GM19023 (cell line): Measurements from ENCODE around the gene MITF.

Source experiments
- ATAC-seq: cut with Tn5 transposase; IDR thresholded peaks from one replicate; pipeline ENCODE4 v1.9.1; 2021; ENCODE audit warnings: mild to moderate bottlenecking, moderate library complexity; ENCODE audit not compliant: unreplicated experiment

The MITF gene

GRCh38 chr3:69752241-69752640, 13.0 kb downstream of the MITF start:
- ATAC-seq = no peak

GRCh38 chr3:69753179-69753775, 14.0 kb downstream of the MITF start:
- ATAC-seq = no peak

GRCh38 chr3:69755795-69756194, 16.5 kb downstream of the MITF start:
- no peak for ATAC-seq

- no peak for ATAC-seq
These were observed 22.9 kb downstream of the MITF start for GRCh38 chr3:69761896-69762767.

GRCh38 chr3:69762768-69763229, 23.5 kb downstream of the MITF start:
- ATAC-seq = no peak

GRCh38 chr3:69763458-69763857, 24.2 kb downstream of the MITF start:
- ATAC-seq = no peak

- no peak for ATAC-seq
These were observed 25.0 kb downstream of the MITF start for GRCh38 chr3:69764121-69764741.

GRCh38 chr3:69764861-69765260, 25.6 kb downstream of the MITF start:
- ATAC-seq = no peak

GRCh38 chr3:69766638-69767037, 27.4 kb downstream of the MITF start:
- ATAC-seq = no peak

- no peak for ATAC-seq
These were observed 28.3 kb downstream of the MITF start for GRCh38 chr3:69767571-69767970.

GRCh38 chr3:69768438-69768837, 29.2 kb downstream of the MITF start:
- no peak for ATAC-seq

GRCh38 chr3:69770219-69770618, 31.0 kb downstream of the MITF start:
- ATAC-seq = no peak

- no peak for ATAC-seq
These were observed 31.8 kb downstream of the MITF start for GRCh38 chr3:69770976-69771634.

- ATAC-seq = no peak
These were observed 33.0 kb downstream of the MITF start for GRCh38 chr3:69772152-69772867.

GRCh38 chr3:69774029-69774428, 34.8 kb downstream of the MITF start:
- ATAC-seq = no peak

- ATAC-seq = no peak
These were observed 36.5 kb downstream of the MITF start for GRCh38 chr3:69775751-69776150.

GRCh38 chr3:69776289-69776688, 37.0 kb downstream of the MITF start:
- ATAC-seq = no peak

GRCh38 chr3:69776920-69777581, 37.8 kb downstream of the MITF start:
- ATAC-seq = no peak

- no peak for ATAC-seq
These were observed 38.3 kb downstream of the MITF start for GRCh38 chr3:69777582-69777967.

- ATAC-seq = no peak
These were observed 42.3 kb downstream of the MITF start for GRCh38 chr3:69781593-69781992.
